Keratinocyte (primary cell): ENCODE results near the gene OAF. TPM values are rescaled to one million over a fixed set of nuclear protein-coding genes. Genes with fewer than 3 reads are reported as not detected.
"Not testable (repeated sequence)": the region's sequence is repeated elsewhere in the genome, so short reads cannot be mapped to it uniquely, and the experiment has no call there.

Source experiments
- DNase-seq: peaks from one replicate; pipeline ENCODE4 v3.0.0-alpha.2; 2011; ENCODE audit warnings: low read depth, missing footprints, low spot score
- FAIRE-seq: peaks from 2 replicates; lab custom pipeline; 2011; peaks lifted over from hg19 to GRCh38; lab: Jason Lieb, UNC
- H2AFZ ChIP-seq: 2 replicates; pipeline ENCODE4 v1.6.0; 2012; ENCODE audit warnings: low read length, control low read depth, inconsistent platforms; ENCODE audit not compliant: control insufficient read depth
- H3K27ac ChIP-seq: 2 replicates; pipeline ENCODE4 v1.5.1; 2011; ENCODE audit warnings: low read length; ENCODE audit not compliant: control insufficient read depth, insufficient read depth
- H3K27me3 ChIP-seq: 3 replicates; pipeline ENCODE4 v1.6.0; 2011; ENCODE audit warnings: low read length; ENCODE audit not compliant: control insufficient read depth, insufficient read depth; ENCODE audit errors: extremely low read depth
- H3K36me3 ChIP-seq, 2 experiments: 2 replicates in 1 of 2; 3 replicates in 1 of 2; pipeline ENCODE4 v1.5.1; 2011; ENCODE audit warnings: low read length in 2 of 2, mild to moderate bottlenecking in 1 of 2; ENCODE audit not compliant: control insufficient read depth in 2 of 2, insufficient read depth in 2 of 2; ENCODE audit errors: extremely low read depth in 1 of 2
- H3K4me1 ChIP-seq: 3 replicates; pipeline ENCODE4 v1.5.1; 2011; ENCODE audit warnings: low read length; ENCODE audit not compliant: control insufficient read depth, insufficient read depth; ENCODE audit errors: extremely low read depth
- H3K4me2 ChIP-seq: 3 replicates; pipeline ENCODE4 v1.6.0; 2011; ENCODE audit warnings: low read depth, low read length; ENCODE audit not compliant: control insufficient read depth, insufficient read depth; ENCODE audit errors: extremely low read depth
- H3K4me3 ChIP-seq, 3 experiments: fragments of 200-600 bp in 1 of 3; sonication (generic) in 1 of 3; 2 replicates in 2 of 3; 3 replicates in 1 of 3; pipeline ENCODE4 v1.5.1; 2011 to 2016; ENCODE audit warnings: low read length in 3 of 3, mild to moderate bottlenecking in 3 of 3, control low read depth in 2 of 3, inconsistent platforms in 1 of 3, low read depth in 1 of 3, mixed read lengths in 1 of 3, mixed run types in 1 of 3, moderate library complexity in 1 of 3; ENCODE audit not compliant: control insufficient read depth in 2 of 3, insufficient read depth in 2 of 3; ENCODE audit errors: extremely low read depth in 1 of 3
- H3K79me2 ChIP-seq: 2 replicates; pipeline ENCODE4 v1.6.0; 2012; ENCODE audit warnings: low read length; ENCODE audit not compliant: control insufficient read depth, insufficient read depth
- H3K9ac ChIP-seq: 3 replicates; pipeline ENCODE4 v1.6.0; 2011; ENCODE audit warnings: low read length; ENCODE audit not compliant: control insufficient read depth, insufficient read depth; ENCODE audit errors: extremely low read depth
- H3K9me1 ChIP-seq: 3 replicates; pipeline ENCODE4 v1.6.0; 2011; ENCODE audit warnings: low read length; ENCODE audit not compliant: control insufficient read depth, insufficient read depth; ENCODE audit errors: extremely low read depth
- H3K9me3 ChIP-seq: 2 replicates; pipeline ENCODE4 v1.5.1; 2012; ENCODE audit warnings: low read depth, low read length; ENCODE audit not compliant: control insufficient read depth
- H4K20me1 ChIP-seq: 3 replicates; pipeline ENCODE4 v1.6.0; 2011; ENCODE audit warnings: low read length; ENCODE audit not compliant: control insufficient read depth, insufficient read depth; ENCODE audit errors: extremely low read depth
- EZH2 ChIP-seq: IDR thresholded peaks from one replicate; pipeline ENCODE4 v1.6.1; 2012; ENCODE audit warnings: inconsistent platforms, mild to moderate bottlenecking, low read length, moderate library complexity
- dilution Hi-C: fragments of 300-500 bp; cut with MboI; formaldehyde crosslinking; loops from one replicate; pipeline ENCODE4 v1.7.0; 2020; ENCODE audit warnings: low sequenced_read_pairs; ENCODE audit not compliant: extremely low pct_ligation_motif_present
- polyA plus RNA-seq, 5 experiments: library from polyadenylated mRNA; depleted of rRNA in 3 of 5; stranded (reverse) in 3 of 5; stranded (forward) in 1 of 5; unstranded in 1 of 5; fragments of >200 nt; gene quantifications; 1 replicate in 1 of 5; 2 replicates in 3 of 5; 3 replicates in 1 of 5; pipeline versions ENCODE4 v1.2.1 to v1.2.3, GENCODE V29; 2011 to 2012; ENCODE audit warnings: missing spikeins in 2 of 5, low read depth in 1 of 5, low replicate concordance in 1 of 5
- TF ChIP-seq, protein P1 (sequence below), 3 experiments: IDR thresholded peaks in 1 of 3; conservative IDR thresholded peaks in 1 of 3; optimal IDR thresholded peaks in 1 of 3; 2 replicates in 2 of 3; 3 replicates in 1 of 3; pipeline versions ENCODE3 to v1.5.1; 2011; ENCODE audit warnings: low read length in 3 of 3, mild to moderate bottlenecking in 3 of 3, moderate library complexity in 2 of 3, control low read depth in 1 of 3, inconsistent platforms in 1 of 3; ENCODE audit not compliant: insufficient read depth in 2 of 3; ENCODE audit errors: extremely low read depth in 1 of 3

OAF gene
- polyA plus RNA-seq, 1 donor (not counting 4 experiments of a cell fraction or from before 2014, with no cell fraction given): 11.2 TPM

DNA sequence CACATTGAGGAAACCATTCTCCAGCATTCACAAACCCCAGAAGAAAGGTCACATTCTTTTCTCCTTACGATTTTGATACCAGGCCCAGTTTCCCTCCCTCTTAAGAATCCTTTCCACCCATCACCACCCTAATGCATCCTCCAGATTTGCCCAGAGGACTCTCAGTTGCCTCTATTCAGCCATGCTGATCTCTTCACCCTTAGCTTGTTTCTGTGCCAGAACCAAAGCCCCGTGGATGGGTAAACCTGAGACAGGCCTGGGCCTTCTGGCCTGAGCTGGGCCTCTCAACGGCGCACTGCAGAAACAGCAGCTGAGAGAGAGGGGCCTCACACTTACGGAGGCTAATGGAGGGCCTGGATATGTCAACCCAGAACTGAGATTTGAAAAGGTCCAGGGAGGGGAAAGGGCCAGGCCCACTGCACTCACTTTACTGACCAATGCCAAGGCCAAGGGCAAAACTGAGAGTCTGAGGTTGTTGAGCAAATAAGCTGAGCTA is 32.2 kb upstream of the OAF start:
- Histone ChIP-seq H3K27ac (no peak overlapping the region), H4K20me1 (no peaks in the 10 kb centered on the region), H3K36me3 (no peaks in the 10 kb centered on the region), H3K4me1 (no peaks in the 10 kb centered on the region), H3K4me3 (no peak overlapping the region), H2AFZ (no peak overlapping the region), H3K9me1 (no peaks in the 10 kb centered on the region), H3K9me3 (no peaks in the 10 kb centered on the region), H3K4me2 (no peak overlapping the region), H3K27me3 (peaks cover 39% of the 10 kb centered on the region), H3K9ac (no peak overlapping the region), H3K79me2 (no peaks in the 10 kb centered on the region)
- TF ChIP-seq, protein P1, sequence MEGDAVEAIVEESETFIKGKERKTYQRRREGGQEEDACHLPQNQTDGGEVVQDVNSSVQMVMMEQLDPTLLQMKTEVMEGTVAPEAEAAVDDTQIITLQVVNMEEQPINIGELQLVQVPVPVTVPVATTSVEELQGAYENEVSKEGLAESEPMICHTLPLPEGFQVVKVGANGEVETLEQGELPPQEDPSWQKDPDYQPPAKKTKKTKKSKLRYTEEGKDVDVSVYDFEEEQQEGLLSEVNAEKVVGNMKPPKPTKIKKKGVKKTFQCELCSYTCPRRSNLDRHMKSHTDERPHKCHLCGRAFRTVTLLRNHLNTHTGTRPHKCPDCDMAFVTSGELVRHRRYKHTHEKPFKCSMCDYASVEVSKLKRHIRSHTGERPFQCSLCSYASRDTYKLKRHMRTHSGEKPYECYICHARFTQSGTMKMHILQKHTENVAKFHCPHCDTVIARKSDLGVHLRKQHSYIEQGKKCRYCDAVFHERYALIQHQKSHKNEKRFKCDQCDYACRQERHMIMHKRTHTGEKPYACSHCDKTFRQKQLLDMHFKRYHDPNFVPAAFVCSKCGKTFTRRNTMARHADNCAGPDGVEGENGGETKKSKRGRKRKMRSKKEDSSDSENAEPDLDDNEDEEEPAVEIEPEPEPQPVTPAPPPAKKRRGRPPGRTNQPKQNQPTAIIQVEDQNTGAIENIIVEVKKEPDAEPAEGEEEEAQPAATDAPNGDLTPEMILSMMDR (optimal IDR thresholded peaks at IDR 0.05 in 1 of 3, IDR thresholded peaks at IDR 0.05 in 1 of 3, conservative IDR thresholded peaks at IDR 0.05 in 1 of 3; ENCODE audit: extremely low read depth in 1 of 3, insufficient read depth in 2 of 3, low read length in 3 of 3): no peak
- TF ChIP-seq EZH2: no peak
- no peak for DNase-seq
- dilution Hi-C loops: no loop called here
- no peak for FAIRE-seq

DNA sequence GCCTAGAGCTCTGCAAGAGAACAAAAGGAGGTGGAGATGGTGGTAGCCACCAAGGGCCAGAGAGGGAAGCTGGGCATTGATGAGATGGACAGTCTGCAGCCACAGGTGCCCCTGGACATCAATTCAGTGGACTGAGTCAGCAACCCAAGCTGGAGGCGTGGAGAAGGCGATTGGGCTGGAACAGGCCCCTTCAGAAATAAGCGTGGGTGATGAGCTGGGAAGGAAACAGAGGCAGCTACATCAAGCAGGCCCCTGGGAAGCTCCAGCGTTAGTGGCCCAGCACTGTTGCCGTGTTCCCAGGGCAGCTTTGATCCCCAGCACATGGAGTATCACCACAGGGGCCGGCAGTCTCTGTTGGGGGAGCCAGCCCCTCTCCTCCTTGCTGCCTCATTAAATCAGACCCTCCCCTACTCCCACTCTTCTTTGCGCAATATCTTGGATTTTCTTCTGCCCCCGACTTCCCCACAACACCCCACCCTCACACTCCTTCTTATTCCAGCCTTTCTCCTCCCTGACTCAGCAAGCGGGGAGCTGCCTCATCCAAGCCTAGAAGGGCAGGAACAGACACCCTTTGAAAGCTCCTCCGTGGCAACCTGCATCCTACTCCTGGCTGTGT is 31.7 kb upstream of the OAF start:
- no peaks in the 10 kb centered on the region for H3K9me1 ChIP-seq
- no peaks in the 10 kb centered on the region for H3K79me2 ChIP-seq
- no peaks in the 10 kb centered on the region for H3K36me3 ChIP-seq
- H3K9me3 ChIP-seq: no peaks in the 10 kb centered on the region
- no peak overlapping the region for H3K27ac ChIP-seq
- H3K9ac ChIP-seq: no peak overlapping the region
- H2AFZ ChIP-seq: no peak overlapping the region
- H3K4me1 ChIP-seq: no peaks in the 10 kb centered on the region
- H3K4me3 ChIP-seq: no peak overlapping the region
- peaks cover 33% of the 10 kb centered on the region for H3K27me3 ChIP-seq
- DNase-seq (no peak), FAIRE-seq (no peak)
- TF ChIP-seq, protein P1 (optimal IDR thresholded peaks at IDR 0.05 in 1 of 3, IDR thresholded peaks at IDR 0.05 in 1 of 3, conservative IDR thresholded peaks at IDR 0.05 in 1 of 3; ENCODE audit: extremely low read depth in 1 of 3, insufficient read depth in 2 of 3, low read length in 3 of 3): no peak
- TF ChIP-seq EZH2: no peak
- H3K4me2 ChIP-seq: no peak overlapping the region
- H4K20me1 ChIP-seq: no peaks in the 10 kb centered on the region
- dilution Hi-C loops: no loop called here

DNA sequence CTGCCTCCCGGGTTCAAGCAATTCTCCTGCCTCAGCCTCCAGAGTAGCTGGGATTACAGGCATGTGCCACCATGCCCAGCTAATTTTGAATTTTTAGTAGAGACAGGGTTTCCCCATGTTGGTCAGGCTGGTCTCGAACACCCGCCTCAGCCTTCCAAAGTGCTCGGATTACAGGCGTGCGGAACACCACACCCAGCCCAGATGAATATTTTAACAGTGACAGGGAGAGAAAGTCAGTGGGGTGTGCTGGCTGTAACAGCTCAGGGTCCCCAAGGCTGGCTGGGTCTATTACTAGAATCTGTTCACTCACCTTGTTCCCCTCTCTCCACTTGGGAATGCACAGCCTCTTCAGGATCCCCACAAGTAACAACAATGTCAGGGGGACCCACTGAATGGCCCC is 30.8 kb upstream of the OAF start:
- H3K9me1 ChIP-seq, H2AFZ ChIP-seq, H3K79me2 ChIP-seq, H3K4me3 ChIP-seq, H3K36me3 ChIP-seq, FAIRE-seq, dilution Hi-C loops, H3K4me1 ChIP-seq, DNase-seq, H3K9ac ChIP-seq, H3K4me2 ChIP-seq, H4K20me1 ChIP-seq, H3K27ac ChIP-seq, H3K9me3 ChIP-seq: not testable (repeated sequence)
- peaks cover 29% of the 10 kb centered on the region for H3K27me3 ChIP-seq
